Keratinocyte (primary cell): ENCODE results near the gene MYH15. TPM values are rescaled to one million over a fixed set of nuclear protein-coding genes. Genes with fewer than 3 reads are reported as not detected.

Experiments
- DNase-seq: peaks from one replicate; pipeline ENCODE4 v3.0.0-alpha.2; 2011; ENCODE audit warnings: low read depth, missing footprints, low spot score
- FAIRE-seq: peaks from 2 replicates; lab custom pipeline; 2011; peaks lifted over from hg19 to GRCh38; lab: Jason Lieb, UNC
- H2AFZ ChIP-seq: 2 replicates; pipeline ENCODE4 v1.6.0; 2012; ENCODE audit warnings: low read length, control low read depth, inconsistent platforms; ENCODE audit not compliant: control insufficient read depth
- H3K27ac ChIP-seq: 2 replicates; pipeline ENCODE4 v1.5.1; 2011; ENCODE audit warnings: low read length; ENCODE audit not compliant: control insufficient read depth, insufficient read depth
- H3K27me3 ChIP-seq: 3 replicates; pipeline ENCODE4 v1.6.0; 2011; ENCODE audit warnings: low read length; ENCODE audit not compliant: control insufficient read depth, insufficient read depth; ENCODE audit errors: extremely low read depth
- H3K36me3 ChIP-seq, 2 experiments: 2 replicates in 1 of 2; 3 replicates in 1 of 2; pipeline ENCODE4 v1.5.1; 2011; ENCODE audit warnings: low read length in 2 of 2, mild to moderate bottlenecking in 1 of 2; ENCODE audit not compliant: control insufficient read depth in 2 of 2, insufficient read depth in 2 of 2; ENCODE audit errors: extremely low read depth in 1 of 2
- H3K4me1 ChIP-seq: 3 replicates; pipeline ENCODE4 v1.5.1; 2011; ENCODE audit warnings: low read length; ENCODE audit not compliant: control insufficient read depth, insufficient read depth; ENCODE audit errors: extremely low read depth
- H3K4me2 ChIP-seq: 3 replicates; pipeline ENCODE4 v1.6.0; 2011; ENCODE audit warnings: low read depth, low read length; ENCODE audit not compliant: control insufficient read depth, insufficient read depth; ENCODE audit errors: extremely low read depth
- H3K4me3 ChIP-seq, 3 experiments: fragments of 200-600 bp in 1 of 3; sonication (generic) in 1 of 3; 2 replicates in 2 of 3; 3 replicates in 1 of 3; pipeline ENCODE4 v1.5.1; 2011 to 2016; ENCODE audit warnings: low read length in 3 of 3, mild to moderate bottlenecking in 3 of 3, control low read depth in 2 of 3, inconsistent platforms in 1 of 3, low read depth in 1 of 3, mixed read lengths in 1 of 3, mixed run types in 1 of 3, moderate library complexity in 1 of 3; ENCODE audit not compliant: control insufficient read depth in 2 of 3, insufficient read depth in 2 of 3; ENCODE audit errors: extremely low read depth in 1 of 3
- H3K79me2 ChIP-seq: 2 replicates; pipeline ENCODE4 v1.6.0; 2012; ENCODE audit warnings: low read length; ENCODE audit not compliant: control insufficient read depth, insufficient read depth
- H3K9ac ChIP-seq: 3 replicates; pipeline ENCODE4 v1.6.0; 2011; ENCODE audit warnings: low read length; ENCODE audit not compliant: control insufficient read depth, insufficient read depth; ENCODE audit errors: extremely low read depth
- H3K9me1 ChIP-seq: 3 replicates; pipeline ENCODE4 v1.6.0; 2011; ENCODE audit warnings: low read length; ENCODE audit not compliant: control insufficient read depth, insufficient read depth; ENCODE audit errors: extremely low read depth
- H3K9me3 ChIP-seq: 2 replicates; pipeline ENCODE4 v1.5.1; 2012; ENCODE audit warnings: low read depth, low read length; ENCODE audit not compliant: control insufficient read depth
- H4K20me1 ChIP-seq: 3 replicates; pipeline ENCODE4 v1.6.0; 2011; ENCODE audit warnings: low read length; ENCODE audit not compliant: control insufficient read depth, insufficient read depth; ENCODE audit errors: extremely low read depth
- CTCF ChIP-seq, 3 experiments: IDR thresholded peaks in 1 of 3; conservative IDR thresholded peaks in 1 of 3; optimal IDR thresholded peaks in 1 of 3; 2 replicates in 2 of 3; 3 replicates in 1 of 3; pipeline versions ENCODE3 to v1.5.1; 2011; ENCODE audit warnings: low read length in 3 of 3, mild to moderate bottlenecking in 3 of 3, moderate library complexity in 2 of 3, control low read depth in 1 of 3, inconsistent platforms in 1 of 3; ENCODE audit not compliant: insufficient read depth in 2 of 3; ENCODE audit errors: extremely low read depth in 1 of 3
- EZH2 ChIP-seq: IDR thresholded peaks from one replicate; pipeline ENCODE4 v1.6.1; 2012; ENCODE audit warnings: inconsistent platforms, mild to moderate bottlenecking, low read length, moderate library complexity
- dilution Hi-C: fragments of 300-500 bp; cut with MboI; formaldehyde crosslinking; loops from one replicate; pipeline ENCODE4 v1.7.0; 2020; ENCODE audit warnings: low sequenced_read_pairs; ENCODE audit not compliant: extremely low pct_ligation_motif_present
- polyA plus RNA-seq, 5 experiments: library from polyadenylated mRNA; depleted of rRNA in 3 of 5; stranded (reverse) in 3 of 5; stranded (forward) in 1 of 5; unstranded in 1 of 5; fragments of >200 nt; gene quantifications; 1 replicate in 1 of 5; 2 replicates in 3 of 5; 3 replicates in 1 of 5; pipeline versions ENCODE4 v1.2.1 to v1.2.3, GENCODE V29; 2011 to 2012; ENCODE audit warnings: missing spikeins in 2 of 5, low read depth in 1 of 5, low replicate concordance in 1 of 5

MYH15 gene
- polyA plus RNA-seq, 1 donor (not counting 4 experiments of a cell fraction or from before 2014, with no cell fraction given): 0.87 TPM

- no peaks in the 10 kb centered on the region for H3K36me3 ChIP-seq
- H3K4me3 ChIP-seq: no peak overlapping the region
- TF ChIP-seq CTCF (optimal IDR thresholded peaks at IDR 0.05 in 1 of 3, IDR thresholded peaks at IDR 0.05 in 1 of 3, conservative IDR thresholded peaks at IDR 0.05 in 1 of 3; ENCODE audit: extremely low read depth in 1 of 3, insufficient read depth in 2 of 3, low read length in 3 of 3) (no peak), EZH2 (no peak)
- H4K20me1 ChIP-seq: no peaks in the 10 kb centered on the region
- no peaks in the 10 kb centered on the region for H3K9me3 ChIP-seq
- H3K79me2 ChIP-seq: no peaks in the 10 kb centered on the region
- no peaks in the 10 kb centered on the region for H3K27me3 ChIP-seq
- dilution Hi-C loops: no loop called here
- H2AFZ ChIP-seq: no peak overlapping the region
- no peaks in the 10 kb centered on the region for H3K4me1 ChIP-seq
- DNase-seq (no peak), FAIRE-seq (no peak)
- no peak overlapping the region for H3K4me2 ChIP-seq
- no peaks in the 10 kb centered on the region for H3K9me1 ChIP-seq
- no peak overlapping the region for H3K27ac ChIP-seq
- H3K9ac ChIP-seq: no peak overlapping the region
Observed at GRCh38 chr3:108507902-108508301, 2.5 kb downstream of the MYH15 start.

GRCh38 chr3:108505811-108506210 is 4.6 kb downstream of the MYH15 start:
- Histone ChIP-seq H3K9me1 (no peaks in the 10 kb centered on the region), H3K4me1 (no peaks in the 10 kb centered on the region), H3K27me3 (no peaks in the 10 kb centered on the region), H3K9ac (no peak overlapping the region), H3K27ac (no peak overlapping the region), H3K9me3 (no peaks in the 10 kb centered on the region), H2AFZ (no peak overlapping the region), H3K36me3 (no peaks in the 10 kb centered on the region), H3K79me2 (no peaks in the 10 kb centered on the region), H3K4me3 (no peak overlapping the region), H4K20me1 (no peaks in the 10 kb centered on the region), H3K4me2 (no peak overlapping the region)
- TF ChIP-seq EZH2: no peak
- no peak for TF ChIP-seq CTCF (optimal IDR thresholded peaks at IDR 0.05 in 1 of 3, IDR thresholded peaks at IDR 0.05 in 1 of 3, conservative IDR thresholded peaks at IDR 0.05 in 1 of 3; ENCODE audit: extremely low read depth in 1 of 3, insufficient read depth in 2 of 3, low read length in 3 of 3)
- FAIRE-seq: no peak
- dilution Hi-C loops: no loop called here
- DNase-seq: no peak
